ENCODE results near the gene CCDC57. TPM values are rescaled to one million over a fixed set of nuclear protein-coding genes. Genes with fewer than 3 reads are reported as not detected.

The CCDC57 gene
- total RNA-seq, 2 donors from 2014 or later = 57.6 to 62.8 TPM

GRCh38 chr17:82107341-82107860 is 105.2 kb downstream of the CCDC57 start:
- H3K27me3 ChIP-seq (replicated peaks; ENCODE audit: insufficient read depth) = no peaks in the 10 kb centered on the region
- intact Hi-C loops (cut with DNase I) = no loop called here
- no peak for DNase-seq (ENCODE audit: low spot score)
- peaks cover 42% of the 10 kb centered on the region for H3K4me1 ChIP-seq (replicated peaks)
- 66% methylated on average over 24 of the region's 24 CpGs for WGBS
- TF ChIP-seq POLR2A (IDR thresholded peaks at IDR 0.05) (no peak), CTCF (IDR thresholded peaks at IDR 0.05) (peak in 2 of 4 experiments; percentile 27 to 37)
- H3K4me3 ChIP-seq = no peak overlapping the region
- H3K9me3 ChIP-seq = no peaks in the 10 kb centered on the region
- H3K27ac ChIP-seq = peak overlapping the region; percentile 98 to 99
- H3K36me3 ChIP-seq = no peaks in the 10 kb centered on the region

GRCh38 chr17:82106688-82107305 is 105.8 kb downstream of the CCDC57 start:
- Histone ChIP-seq H3K27ac (peak overlapping the region; percentile 98 to 99), H3K4me1 (replicated peaks) (peaks cover 45% of the 10 kb centered on the region), H3K36me3 (no peaks in the 10 kb centered on the region), H3K4me3 (no peak overlapping the region), H3K9me3 (no peaks in the 10 kb centered on the region), H3K27me3 (replicated peaks; ENCODE audit: insufficient read depth) (no peaks in the 10 kb centered on the region)
- TF ChIP-seq POLR2AphosphoS5 (IDR thresholded peaks at IDR 0.05) (no peak), CTCF (IDR thresholded peaks at IDR 0.05) (no peak), POLR2A (IDR thresholded peaks at IDR 0.05) (no peak)
- DNase-seq (ENCODE audit: low spot score) = no peak
- intact Hi-C loops (cut with DNase I) = no loop called here
- WGBS = 17% methylated on average over 8 of the region's 9 CpGs

GRCh38 chr17:82105882-82106687 is 106.6 kb downstream of the CCDC57 start:
- no peaks in the 10 kb centered on the region for H3K36me3 ChIP-seq
- H3K4me3 ChIP-seq = no peak overlapping the region
- H3K27ac ChIP-seq = peak overlapping the region; percentile 98 to 99
- DNase-seq (ENCODE audit: low spot score) = peak; percentile 91
- intact Hi-C loops (cut with DNase I) = no loop called here
- H3K27me3 ChIP-seq (replicated peaks; ENCODE audit: insufficient read depth) = no peaks in the 10 kb centered on the region
- no peak for TF ChIP-seq POLR2A (IDR thresholded peaks at IDR 0.05)
- TF ChIP-seq CTCF (IDR thresholded peaks at IDR 0.05) = peak in 3 of 4 experiments; percentile 12 to 55 (median 42)
- TF ChIP-seq POLR2AphosphoS5 (IDR thresholded peaks at IDR 0.05) = peak; percentile 70
- no peaks in the 10 kb centered on the region for H3K9me3 ChIP-seq
- H3K4me1 ChIP-seq (replicated peaks) = peaks cover 52% of the 10 kb centered on the region
- 20% methylated on average over 24 of the region's 24 CpGs for WGBS

GRCh38 chr17:82105417-82105881 is 107.2 kb downstream of the CCDC57 start:
- intact Hi-C loops (cut with DNase I) = no loop called here
- Histone ChIP-seq H3K9me3 (no peaks in the 10 kb centered on the region), H3K27ac (peak overlapping the region; percentile 98 to 99), H3K36me3 (no peaks in the 10 kb centered on the region), H3K4me3 (no peak overlapping the region), H3K27me3 (replicated peaks; ENCODE audit: insufficient read depth) (no peaks in the 10 kb centered on the region), H3K4me1 (replicated peaks) (peaks cover 59% of the 10 kb centered on the region)
- DNase-seq (ENCODE audit: low spot score) = no peak
- no peak for TF ChIP-seq POLR2AphosphoS5 (IDR thresholded peaks at IDR 0.05)
- no peak for TF ChIP-seq POLR2A (IDR thresholded peaks at IDR 0.05)
- TF ChIP-seq CTCF (IDR thresholded peaks at IDR 0.05) = no peak
- 64% methylated on average over 13 of the region's 13 CpGs for WGBS
